Fibroblast of skin of left biceps (primary cell): Measurements from ENCODE around the gene CD28.

Experiments used
- DNase-seq, 2 experiments: peaks; one replicate each; pipeline ENCODE4 v3.0.0-alpha.2; 2013; ENCODE audit warnings: low read depth in 2 of 2

CD28 gene

DNA sequence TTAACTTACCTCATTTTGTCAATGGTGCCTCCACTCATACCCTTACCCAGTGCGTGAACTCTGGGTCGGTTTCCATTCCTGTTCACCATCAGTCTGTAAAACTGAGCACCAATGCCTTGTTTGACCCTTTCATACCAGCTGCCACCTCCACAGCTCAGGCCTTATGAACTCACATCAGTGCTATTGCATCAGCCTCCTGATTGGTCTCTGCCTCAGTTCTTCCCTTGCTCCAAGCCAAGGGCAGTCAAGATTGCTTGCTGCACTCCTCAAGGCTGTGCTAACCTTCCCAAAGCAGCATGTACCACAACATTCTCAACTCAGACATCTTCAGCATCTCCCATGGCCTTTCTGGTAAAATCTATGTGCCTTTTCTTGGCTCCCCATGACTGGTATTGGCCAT, 9.3 kb downstream of the CD28 start:
- DNase-seq: no peak

DNA sequence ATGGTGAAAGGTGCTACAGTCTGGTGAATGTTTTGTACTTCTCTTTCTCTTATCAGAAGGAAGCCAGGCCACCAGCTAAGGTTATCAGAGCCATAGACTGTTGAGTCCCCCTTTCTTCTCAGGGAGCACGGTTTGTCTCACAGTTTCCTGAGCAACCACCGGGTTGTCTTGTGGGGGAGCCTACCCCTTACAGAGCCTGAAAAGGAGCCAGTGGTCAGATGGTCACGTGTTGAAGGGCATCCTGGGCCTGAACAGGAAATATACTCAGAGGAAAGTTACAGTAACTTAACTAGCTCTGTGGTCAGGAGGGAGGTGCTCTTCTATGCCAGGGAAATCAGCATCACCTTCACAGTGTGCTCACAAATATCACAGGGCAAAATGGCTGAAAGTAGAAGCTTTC, 11.6 kb downstream of the CD28 start:
- no peak for DNase-seq

- DNase-seq: no peak
Observed at GRCh38 chr2:203719456-203720410, 13.3 kb downstream of the CD28 start.

DNA sequence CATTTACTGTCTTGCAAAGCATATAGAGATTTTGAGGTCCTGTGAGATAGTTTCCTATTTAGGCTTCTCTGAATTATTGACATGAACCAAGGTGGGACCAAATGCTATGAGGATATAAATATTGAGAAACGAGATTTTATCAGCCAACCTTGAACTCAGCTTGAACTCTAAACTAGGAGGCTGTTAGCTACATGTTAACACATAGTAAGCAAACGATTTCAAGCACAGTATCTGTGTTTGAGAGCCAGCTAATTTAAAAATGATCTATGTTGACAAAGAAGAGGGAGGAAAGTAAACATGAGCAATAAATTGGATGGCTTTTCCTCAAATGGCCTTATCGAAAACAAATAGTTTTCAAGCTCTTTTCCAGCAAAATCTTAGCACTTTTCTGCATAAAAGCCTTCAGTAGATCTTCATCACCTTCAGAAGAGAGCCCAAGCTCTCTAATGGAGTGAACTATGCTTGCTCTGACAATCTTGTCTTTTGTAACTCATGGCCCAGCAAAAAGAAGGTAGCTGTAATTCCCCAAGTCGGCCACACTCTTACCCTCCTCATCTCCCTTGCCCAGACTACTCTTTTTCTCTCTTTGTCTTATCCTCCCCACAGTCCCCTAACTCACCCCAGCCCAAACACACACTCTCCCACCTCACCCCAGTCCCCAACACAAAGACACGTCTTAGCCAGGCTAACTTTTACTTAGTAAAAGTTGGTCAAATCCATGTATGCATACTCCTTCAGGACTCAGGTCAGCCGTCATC, 14.7 kb downstream of the CD28 start:
- DNase-seq: no peak

DNA sequence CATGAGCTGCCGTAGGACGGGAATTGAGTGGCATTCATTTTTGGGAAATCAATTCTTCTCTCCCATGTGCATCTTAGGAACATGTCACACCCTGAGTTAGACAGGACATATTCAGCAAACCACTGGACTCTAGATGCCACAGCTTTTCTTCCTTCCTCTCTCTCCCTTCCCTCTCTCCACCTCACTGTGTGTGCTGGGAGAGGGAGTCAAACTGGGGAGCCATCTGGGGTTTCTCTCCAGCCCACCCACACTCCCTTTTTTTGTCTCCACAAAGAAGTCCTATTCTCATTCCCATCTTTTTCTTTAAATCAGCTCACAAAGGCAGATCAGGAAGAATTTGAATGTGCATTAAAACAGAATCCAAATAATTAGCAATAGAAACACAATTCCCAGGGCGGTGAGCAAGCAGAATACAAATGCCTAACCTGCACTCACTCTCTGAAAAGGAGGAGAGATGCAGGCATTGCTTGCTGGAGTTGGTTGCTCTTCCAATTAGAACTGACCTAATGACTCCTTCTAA, 15.4 kb downstream of the CD28 start:
- DNase-seq: no peak

- no peak for DNase-seq
Observed at GRCh38 chr2:203722411-203722810, 16.0 kb downstream of the CD28 start.

GRCh38 chr2:203728321-203728720, 21.9 kb downstream of the CD28 start:
- DNase-seq: peak in 1 of 2 experiments; percentile 5

DNA sequence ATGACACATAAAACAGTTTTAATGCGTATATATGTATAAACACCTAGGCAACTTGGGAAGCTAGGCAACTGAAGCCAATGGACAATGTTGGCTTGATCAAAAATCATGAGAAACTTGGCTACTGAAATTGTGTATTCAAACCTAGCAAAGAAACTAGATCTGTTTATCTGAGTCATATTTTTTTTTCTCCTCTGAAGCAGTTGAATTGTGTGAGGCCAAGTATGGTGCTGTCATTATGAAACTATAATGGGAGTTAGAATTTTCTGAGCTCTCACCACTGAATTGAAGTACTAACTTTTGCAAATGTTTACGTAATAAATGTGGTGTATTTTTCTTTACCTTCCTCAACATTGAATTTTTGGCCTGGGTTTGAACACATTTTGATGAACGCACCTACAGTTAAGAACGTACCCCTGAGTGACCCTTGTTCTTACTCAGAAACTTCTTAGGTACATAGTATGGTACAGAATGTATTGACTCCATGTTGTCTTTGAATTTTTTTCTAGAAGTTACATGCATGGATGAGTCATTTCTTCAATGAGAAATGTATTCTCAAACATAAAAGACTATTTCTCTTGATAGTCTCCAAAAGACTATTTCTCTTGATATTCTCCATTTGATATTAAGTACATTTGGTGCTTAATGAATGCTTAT, 23.8 kb downstream of the CD28 start:
- no peak for DNase-seq

DNA sequence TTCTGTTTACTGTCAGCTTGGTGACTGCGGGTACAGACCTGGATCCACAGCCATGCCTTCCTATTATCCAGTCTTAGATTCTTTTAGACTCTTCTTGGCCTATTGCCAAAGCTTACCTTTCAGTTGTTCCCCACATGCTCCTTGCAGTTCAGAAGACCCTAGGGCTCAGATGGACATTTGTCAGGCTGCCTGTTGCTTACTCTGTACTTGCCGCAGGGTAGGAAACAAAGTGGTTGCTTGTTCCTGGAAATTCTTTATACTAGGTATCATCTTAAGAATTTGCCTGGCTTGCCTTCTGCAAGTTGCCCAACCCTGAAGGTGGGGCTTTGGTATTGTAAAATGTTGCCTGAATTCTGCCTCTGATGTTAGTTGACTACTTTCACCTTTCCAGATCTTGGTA, 24.4 kb downstream of the CD28 start:
- DNase-seq: no peak

GRCh38 chr2:203732092-203732952, 25.9 kb downstream of the CD28 start:
- no peak for DNase-seq

DNA sequence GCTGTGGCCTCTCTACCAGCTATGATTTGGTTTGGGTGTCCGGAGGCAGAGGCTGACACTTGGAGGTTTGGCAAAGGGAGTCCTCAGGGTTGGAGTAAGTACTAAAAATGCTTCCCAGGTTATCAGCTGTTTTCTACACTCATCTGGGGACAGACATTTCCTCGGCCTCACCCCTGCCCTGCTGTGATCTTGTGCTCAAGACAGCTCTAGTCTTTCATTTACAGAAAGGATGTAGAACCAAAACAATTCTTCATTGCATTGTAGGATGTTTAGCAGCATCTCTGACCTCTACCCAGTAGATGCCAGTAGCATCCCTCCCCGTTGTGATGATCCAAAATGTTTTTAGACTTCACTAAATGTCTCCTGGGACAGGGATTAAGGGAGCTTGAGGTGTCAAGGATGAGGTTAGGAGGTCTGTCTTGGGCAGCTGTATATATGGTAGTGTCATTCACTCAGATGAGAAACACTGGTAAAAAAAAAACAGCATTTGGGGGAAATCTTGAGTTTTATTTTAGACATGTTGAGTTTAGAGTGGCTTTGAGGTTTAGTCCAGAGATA, 26.6 kb downstream of the CD28 start:
- no peak for DNase-seq

DNA sequence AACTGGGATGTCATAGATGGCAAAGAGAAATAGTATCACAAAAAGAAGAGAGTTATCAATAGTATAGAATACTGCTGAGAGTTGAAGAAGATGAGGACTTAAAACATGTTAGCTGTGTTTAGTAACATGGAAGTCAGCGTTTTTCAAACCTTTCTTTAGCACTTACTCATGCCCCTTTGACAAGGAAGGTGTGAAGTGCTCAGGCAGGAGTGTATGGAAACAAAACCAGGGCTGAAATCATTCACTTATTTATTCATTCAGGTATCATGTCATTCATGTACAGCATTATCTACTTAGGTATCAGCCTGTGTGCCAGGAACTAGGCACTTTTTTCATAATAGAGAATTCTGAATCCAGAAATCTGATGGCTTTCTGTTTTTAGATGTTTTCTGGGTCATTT, 27.2 kb downstream of the CD28 start:
- no peak for DNase-seq

GRCh38 chr2:203734276-203734983, 28.0 kb downstream of the CD28 start:
- DNase-seq: no peak

GRCh38 chr2:203737360-203737759, 30.9 kb downstream of the CD28 start:
- no peak for DNase-seq

- no peak for DNase-seq
Observed at GRCh38 chr2:203739351-203739750, 32.9 kb downstream of the CD28 start.

- DNase-seq: peak in 1 of 2 experiments; percentile 24
Observed at GRCh38 chr2:203740871-203741281, 34.4 kb downstream of the CD28 start.

GRCh38 chr2:203741566-203741965, 35.1 kb downstream of the CD28 start:
- no peak for DNase-seq

- DNase-seq: no peak
Observed at GRCh38 chr2:203743441-203743981, 37.1 kb downstream of the CD28 start.

- no peak for DNase-seq
Observed at GRCh38 chr2:203744091-203744490, 37.7 kb downstream of the CD28 start.

GRCh38 chr2:203745267-203745666, 38.8 kb downstream of the CD28 start:
- DNase-seq: no peak
